HG02884 (cell line): ENCODE data around the gene PAQR8.

Experiments used
- ATAC-seq: cut with Tn5 transposase; IDR thresholded peaks from one replicate; pipeline ENCODE4 v1.9.1; 2021; ENCODE audit warnings: mild to moderate bottlenecking, moderate library complexity; ENCODE audit not compliant: unreplicated experiment

PAQR8 gene

DNA sequence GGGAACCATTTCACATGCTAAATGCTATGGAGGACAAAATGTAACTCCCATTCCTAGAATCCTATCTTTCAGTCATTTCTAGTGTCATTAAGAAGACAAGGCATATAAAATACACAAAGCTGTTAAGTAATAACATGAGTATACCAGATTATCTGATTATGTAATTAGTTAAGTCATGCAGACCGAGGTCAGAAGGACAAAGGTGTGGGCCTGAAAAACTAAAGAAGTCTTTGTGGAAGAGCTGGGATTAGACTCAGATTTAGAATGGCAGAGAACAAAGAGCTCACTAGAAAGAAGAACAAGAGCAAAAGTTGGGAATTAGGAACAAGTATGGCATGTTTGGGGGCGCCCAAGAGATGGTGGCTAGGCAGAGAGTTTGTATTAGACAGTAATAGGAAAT lies 95.1 kb downstream of the PAQR8 start:
- ATAC-seq: no peak
